Breast epithelium (tissue), 3 donors: Measurements from ENCODE around the gene BICC1.

Experiments
- POLR2A ChIP-seq: fragments of 450-650 bp; IDR thresholded peaks from one replicate; pipeline ENCODE4 v1.6.1; 2016; ENCODE audit warnings: antibody characterized with exemption, mild to moderate bottlenecking, moderate library complexity
- TF ChIP-seq, protein P1 (sequence below), 3 donors: fragments of 450-650 bp; IDR thresholded peaks; one replicate each; pipeline ENCODE4 v1.5.1; 2016 to 2017; ENCODE audit warnings: antibody characterized with exemption in 3 of 3, mild to moderate bottlenecking in 3 of 3, moderate library complexity in 3 of 3

DNA sequence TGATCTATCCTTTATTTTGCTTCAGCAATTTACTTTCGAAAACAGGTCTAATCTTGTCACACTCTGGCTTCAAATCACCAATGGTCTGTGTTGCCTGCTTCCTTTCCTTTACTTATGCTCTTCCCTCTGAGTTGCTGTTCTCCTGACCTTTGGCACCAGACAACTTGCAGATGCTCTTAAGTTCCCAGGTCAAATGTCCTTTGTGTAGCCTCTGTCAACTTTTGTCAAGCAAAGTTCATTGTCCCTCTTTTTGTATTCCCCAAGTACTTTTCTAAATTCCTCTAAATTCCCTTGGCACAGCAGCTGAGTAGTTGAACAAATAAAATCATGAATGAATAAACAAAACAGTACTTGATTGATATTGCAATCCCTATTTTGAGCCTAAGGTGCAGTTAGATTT lies 289.4 kb downstream of the BICC1 start:
- TF ChIP-seq, protein P1, sequence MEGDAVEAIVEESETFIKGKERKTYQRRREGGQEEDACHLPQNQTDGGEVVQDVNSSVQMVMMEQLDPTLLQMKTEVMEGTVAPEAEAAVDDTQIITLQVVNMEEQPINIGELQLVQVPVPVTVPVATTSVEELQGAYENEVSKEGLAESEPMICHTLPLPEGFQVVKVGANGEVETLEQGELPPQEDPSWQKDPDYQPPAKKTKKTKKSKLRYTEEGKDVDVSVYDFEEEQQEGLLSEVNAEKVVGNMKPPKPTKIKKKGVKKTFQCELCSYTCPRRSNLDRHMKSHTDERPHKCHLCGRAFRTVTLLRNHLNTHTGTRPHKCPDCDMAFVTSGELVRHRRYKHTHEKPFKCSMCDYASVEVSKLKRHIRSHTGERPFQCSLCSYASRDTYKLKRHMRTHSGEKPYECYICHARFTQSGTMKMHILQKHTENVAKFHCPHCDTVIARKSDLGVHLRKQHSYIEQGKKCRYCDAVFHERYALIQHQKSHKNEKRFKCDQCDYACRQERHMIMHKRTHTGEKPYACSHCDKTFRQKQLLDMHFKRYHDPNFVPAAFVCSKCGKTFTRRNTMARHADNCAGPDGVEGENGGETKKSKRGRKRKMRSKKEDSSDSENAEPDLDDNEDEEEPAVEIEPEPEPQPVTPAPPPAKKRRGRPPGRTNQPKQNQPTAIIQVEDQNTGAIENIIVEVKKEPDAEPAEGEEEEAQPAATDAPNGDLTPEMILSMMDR (IDR thresholded peaks at IDR 0.05) = no peak
- no peak for TF ChIP-seq POLR2A
